HEK293 (cell line): ENCODE data around the gene SRRM1.

Experiments used
- GLI2 ChIP-seq: fragments of 450-650 bp; formaldehyde crosslinking; IDR thresholded peaks from 2 replicates; pipeline ENCODE4; 2017; ENCODE audit warnings: missing biosample characterization, missing genetic modification characterization, low read depth, borderline replicate concordance
- GLI4 ChIP-seq: fragments of 450-650 bp; formaldehyde crosslinking; IDR thresholded peaks from 2 replicates; pipeline ENCODE4 v1.5.1; 2016; ENCODE audit warnings: missing biosample characterization, missing genetic modification characterization
- KLF1 ChIP-seq: fragments of 450-650 bp; formaldehyde crosslinking; IDR thresholded peaks from 2 replicates; pipeline ENCODE4 v1.5.1; 2016; ENCODE audit warnings: missing biosample characterization, missing genetic modification characterization
- KLF10 ChIP-seq: fragments of 450-650 bp; IDR thresholded peaks from 2 replicates; pipeline ENCODE4 v1.5.1; 2018; ENCODE audit warnings: missing biosample characterization, mild to moderate bottlenecking, missing genetic modification characterization
- PRDM1 ChIP-seq: fragments of 450-650 bp; formaldehyde crosslinking; IDR thresholded peaks from 2 replicates; pipeline ENCODE4; 2016; ENCODE audit warnings: missing biosample characterization, missing genetic modification characterization
- REPIN1 ChIP-seq: fragments of 450-650 bp; formaldehyde crosslinking; IDR thresholded peaks from 2 replicates; pipeline ENCODE4 v1.5.1; 2017; ENCODE audit warnings: missing biosample characterization, missing genetic modification characterization, low read depth
- REST ChIP-seq: fragments of 450-650 bp; formaldehyde crosslinking; IDR thresholded peaks from 2 replicates; pipeline ENCODE4 v1.5.1; 2016; ENCODE audit warnings: missing biosample characterization, missing genetic modification characterization
- SP2 ChIP-seq: fragments of 450-650 bp; formaldehyde crosslinking; IDR thresholded peaks from 2 replicates; pipeline ENCODE4 v1.5.1; 2016; ENCODE audit warnings: missing biosample characterization, missing genetic modification characterization
- ZBTB6 ChIP-seq: fragments of 450-650 bp; formaldehyde crosslinking; IDR thresholded peaks from 2 replicates; pipeline ENCODE4 v1.5.1; 2017; ENCODE audit warnings: missing biosample characterization, missing genetic modification characterization
- ZFHX2 ChIP-seq: fragments of 450-650 bp; formaldehyde crosslinking; conservative IDR thresholded peaks from 2 replicates; pipeline ENCODE4 v1.5.1; 2016; ENCODE audit warnings: missing biosample characterization, missing genetic modification characterization
- ZNF132 ChIP-seq: fragments of 450-650 bp; formaldehyde crosslinking; IDR thresholded peaks from 2 replicates; pipeline ENCODE4 v1.5.1; 2017; ENCODE audit warnings: missing biosample characterization, missing genetic modification characterization, borderline replicate concordance
- ZNF138 ChIP-seq: fragments of 450-650 bp; formaldehyde crosslinking; IDR thresholded peaks from 2 replicates; pipeline ENCODE4 v1.5.1; 2016; ENCODE audit warnings: missing biosample characterization, missing genetic modification characterization, borderline replicate concordance
- ZNF19 ChIP-seq: fragments of 450-650 bp; formaldehyde crosslinking; IDR thresholded peaks from 2 replicates; pipeline ENCODE4; 2016; ENCODE audit warnings: missing biosample characterization, missing genetic modification characterization, low read depth
- ZNF214 ChIP-seq: fragments of 450-650 bp; formaldehyde crosslinking; IDR thresholded peaks from 2 replicates; pipeline ENCODE4 v1.5.1; 2017; ENCODE audit warnings: missing biosample characterization, mild to moderate bottlenecking, missing genetic modification characterization, borderline replicate concordance
- ZNF221 ChIP-seq: fragments of 450-650 bp; formaldehyde crosslinking; IDR thresholded peaks from 2 replicates; pipeline ENCODE4 v1.5.1; 2017; ENCODE audit warnings: missing biosample characterization, missing genetic modification characterization, borderline replicate concordance
- ZNF280D ChIP-seq: fragments of 450-650 bp; formaldehyde crosslinking; IDR thresholded peaks from 2 replicates; pipeline ENCODE4 v1.5.1; 2016; ENCODE audit warnings: missing biosample characterization, missing genetic modification characterization
- ZNF324 ChIP-seq: fragments of 450-650 bp; formaldehyde crosslinking; IDR thresholded peaks from 2 replicates; pipeline ENCODE4 v1.5.1; 2016; ENCODE audit warnings: missing biosample characterization, missing genetic modification characterization
- ZNF354C ChIP-seq: fragments of 450-650 bp; formaldehyde crosslinking; IDR thresholded peaks from 2 replicates; pipeline ENCODE4 v1.5.1; 2016; ENCODE audit warnings: missing biosample characterization, missing genetic modification characterization, low read depth, borderline replicate concordance
- ZNF362 ChIP-seq: fragments of 450-650 bp; formaldehyde crosslinking; IDR thresholded peaks from 2 replicates; pipeline ENCODE4 v1.5.1; 2016; ENCODE audit warnings: missing biosample characterization, missing genetic modification characterization
- ZNF366 ChIP-seq: fragments of 450-650 bp; formaldehyde crosslinking; conservative IDR thresholded peaks from 2 replicates; pipeline ENCODE4 v1.5.1; 2016; ENCODE audit warnings: missing biosample characterization, missing genetic modification characterization
- ZNF514 ChIP-seq: fragments of 450-650 bp; formaldehyde crosslinking; IDR thresholded peaks from 2 replicates; pipeline ENCODE4 v1.5.1; 2016; ENCODE audit warnings: missing biosample characterization, missing genetic modification characterization
- ZNF521 ChIP-seq: fragments of 450-650 bp; formaldehyde crosslinking; IDR thresholded peaks from 2 replicates; pipeline ENCODE4 v1.5.1; 2017; ENCODE audit warnings: missing biosample characterization, mild to moderate bottlenecking, missing genetic modification characterization
- ZNF555 ChIP-seq: fragments of 450-650 bp; formaldehyde crosslinking; conservative IDR thresholded peaks from 2 replicates; pipeline ENCODE4 v1.5.1; 2017; ENCODE audit warnings: missing biosample characterization, mild to moderate bottlenecking, missing genetic modification characterization, inconsistent platforms
- ZNF558 ChIP-seq: fragments of 450-650 bp; formaldehyde crosslinking; IDR thresholded peaks from 2 replicates; pipeline ENCODE4 v1.5.1; 2016; ENCODE audit warnings: missing biosample characterization, missing genetic modification characterization
- ZNF571 ChIP-seq: fragments of 450-650 bp; formaldehyde crosslinking; IDR thresholded peaks from 2 replicates; pipeline ENCODE4 v1.5.0; 2017; ENCODE audit warnings: missing biosample characterization, missing genetic modification characterization
- ZNF585B ChIP-seq: fragments of 450-650 bp; formaldehyde crosslinking; IDR thresholded peaks from 2 replicates; pipeline ENCODE4 v1.5.1; 2016; ENCODE audit warnings: missing biosample characterization, missing genetic modification characterization
- ZNF670 ChIP-seq: fragments of 450-650 bp; formaldehyde crosslinking; IDR thresholded peaks from 2 replicates; pipeline ENCODE4 v1.5.1; 2016; ENCODE audit warnings: missing biosample characterization, missing genetic modification characterization, low read depth
- ZNF692 ChIP-seq: fragments of 450-650 bp; formaldehyde crosslinking; IDR thresholded peaks from 2 replicates; pipeline ENCODE4 v1.5.1; 2016; ENCODE audit warnings: missing biosample characterization, missing genetic modification characterization
- ZNF777 ChIP-seq: fragments of 450-650 bp; formaldehyde crosslinking; IDR thresholded peaks from 2 replicates; pipeline ENCODE4 v1.5.1; 2017; ENCODE audit warnings: missing biosample characterization, missing genetic modification characterization, borderline replicate concordance
- ZNF791 ChIP-seq: fragments of 450-650 bp; formaldehyde crosslinking; IDR thresholded peaks from 2 replicates; pipeline ENCODE4 v1.5.1; 2016; ENCODE audit warnings: missing biosample characterization, missing genetic modification characterization
- ZNF792 ChIP-seq: fragments of 450-650 bp; formaldehyde crosslinking; IDR thresholded peaks from 2 replicates; pipeline ENCODE4 v1.5.1; 2016; ENCODE audit warnings: missing biosample characterization, missing genetic modification characterization
- ZNF843 ChIP-seq: fragments of 450-650 bp; formaldehyde crosslinking; IDR thresholded peaks from 2 replicates; pipeline ENCODE4 v1.5.1; 2016; ENCODE audit warnings: missing biosample characterization, missing genetic modification characterization

SRRM1 gene

GRCh38 chr1:24694380-24694843, 51.3 kb downstream of the SRRM1 start (continued):
- TF ChIP-seq ZNF362 (tag by site-specific recombination) (no peak), ZNF19 (tag by site-specific recombination) (no peak), ZNF521 (no peak), GLI2 (peak; percentile 52; the same call in 1 of the 2 replicates), PRDM1 (tag by site-specific recombination) (no peak), ZNF558 (no peak), KLF10 (tag by site-specific recombination) (0 out of 2 replicates have a peak, but pooled peaks have one; percentile 36), ZBTB6 (no peak), ZNF792 (tag by site-specific recombination) (no peak), ZNF777 (tag by site-specific recombination) (no peak), ZNF354C (no peak), GLI4 (tag by site-specific recombination) (no peak), ZNF585B (tag by site-specific recombination) (no peak), ZNF138 (tag by site-specific recombination) (no peak), ZNF692 (tag by site-specific recombination) (no peak), ZNF280D (tag by site-specific recombination) (no peak), KLF1 (tag by site-specific recombination) (peak; percentile 95), REPIN1 (tag by site-specific recombination) (no peak), ZNF791 (tag by site-specific recombination) (no peak), ZNF843 (tag by site-specific recombination) (peak; percentile 89), ZNF324 (tag by site-specific recombination) (no peak), ZNF571 (tag by site-specific recombination) (no peak), ZNF221 (tag by site-specific recombination) (no peak), ZNF132 (tag by site-specific recombination) (no peak), REST (tag by site-specific recombination) (no peak), ZNF366 (tag by site-specific recombination) (0 out of 2 replicates have a peak, but pooled peaks have one; percentile 11), ZNF214 (tag by site-specific recombination) (no peak), ZNF670 (tag by site-specific recombination) (no peak), SP2 (no peak), ZNF514 (tag by site-specific recombination) (no peak), ZNF555 (tag by site-specific recombination) (no peak), ZFHX2 (tag by site-specific recombination) (no peak; the same call in 1 of the 2 replicates)
